Calu3 (cell line): ENCODE results near the gene SPATA21. TPM values are rescaled to one million over a fixed set of nuclear protein-coding genes. Genes with fewer than 3 reads are reported as not detected.

Source experiments
- BruUV-seq: library from RNA; stranded (reverse); fragments of 400-500 nt; replicated peaks from 2 replicates; lab custom pipeline; 2021; lab: Mats Ljungman, UMichigan
- CTCF ChIA-PET: fragments of 300-600 bp; sonication (Branson Sonifier 250); formaldehyde crosslinking; loops from one replicate; lab custom pipeline; 2022; ENCODE audit warnings: antibody characterized with exemption; lab: Charles Lee
- DNase-seq: peaks from one replicate; pipeline ENCODE4 v3.0.0; 2022
- H3K27ac Mint-ChIP-seq: one replicate; pipeline ENCODE4 v1.8.0; 2022; ENCODE audit warnings: mixed read lengths; ENCODE audit not compliant: unreplicated experiment
- H3K27me3 Mint-ChIP-seq: one replicate; pipeline ENCODE4 v1.8.0; 2022; ENCODE audit warnings: mixed read lengths; ENCODE audit not compliant: unreplicated experiment
- H3K36me3 Mint-ChIP-seq: one replicate; pipeline ENCODE4 v1.8.0; 2022; ENCODE audit warnings: mild to moderate bottlenecking, moderate library complexity, mixed read lengths; ENCODE audit not compliant: insufficient read depth, unreplicated experiment
- H3K4me1 Mint-ChIP-seq: one replicate; pipeline ENCODE4 v1.8.0; 2022; ENCODE audit warnings: mild to moderate bottlenecking, low read depth, mixed read lengths; ENCODE audit not compliant: unreplicated experiment
- H3K4me3 Mint-ChIP-seq: one replicate; pipeline ENCODE4 v1.8.0; 2022; ENCODE audit warnings: mild to moderate bottlenecking, low read depth, moderate library complexity, mixed read lengths; ENCODE audit not compliant: unreplicated experiment
- H3K9me3 Mint-ChIP-seq: one replicate; pipeline ENCODE4 v1.8.0; 2022; ENCODE audit warnings: low read depth, mixed read lengths; ENCODE audit not compliant: unreplicated experiment
- intact Hi-C: fragments of 100-400 bp; cut with micrococcal nuclease; formaldehyde crosslinking; loops from one replicate; pipeline ENCODE4 v1.10.0; 2022; ENCODE audit not compliant: unreplicated experiment
- total RNA-seq: library from RNA; stranded (reverse); gene quantifications from 2 replicates; pipeline ENCODE4 v1.2.3, GENCODE V29; 2022
- TF ChIP-seq, protein P1 (sequence below): fragments of 200-600 bp; IDR thresholded peaks from one replicate; pipeline ENCODE4 v1.8.0; 2022; ENCODE audit warnings: antibody characterized with exemption; ENCODE audit not compliant: unreplicated experiment

The SPATA21 gene
- total RNA-seq, 1 experiment from 2014 or later, result not detected

DNA sequence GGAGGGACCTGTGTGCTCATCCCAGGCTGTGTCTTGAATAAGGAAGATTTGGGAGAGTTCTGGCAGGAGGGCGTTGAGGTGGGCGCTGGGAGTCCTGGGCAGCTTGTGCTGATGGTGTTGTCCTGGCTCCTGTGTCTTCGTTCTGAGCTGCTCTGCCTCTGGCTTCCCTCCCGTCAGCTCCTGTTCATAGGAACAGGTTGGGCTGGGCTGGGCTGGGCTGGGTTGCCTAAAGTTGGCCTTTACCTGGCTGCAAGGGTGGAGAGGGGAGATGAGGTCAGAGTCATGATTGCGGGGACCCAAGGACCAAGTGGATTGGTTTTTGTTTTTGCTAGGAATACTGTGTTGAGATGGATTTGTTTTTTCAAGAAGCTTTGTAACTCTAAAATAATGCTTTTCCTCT, 12.4 kb upstream of the SPATA21 start:
- Mint-ChIP-seq H3K9me3 (no peaks in the 10 kb centered on the region), H3K4me1 (no peaks in the 10 kb centered on the region), H3K36me3 (peaks cover 19% of the 10 kb centered on the region), H3K4me3 (no peak overlapping the region), H3K27ac (no peak overlapping the region), H3K27me3 (no peaks in the 10 kb centered on the region)
- no peak for DNase-seq
- intact Hi-C loops, result no loop called here
- CTCF ChIA-PET, result interaction anchor here (0.5 kb wide), 1 partner anchor 1705 kb away, joined by 5 read pairs; no protein-coding TSS in a partner anchor
- TF ChIP-seq, protein P1, sequence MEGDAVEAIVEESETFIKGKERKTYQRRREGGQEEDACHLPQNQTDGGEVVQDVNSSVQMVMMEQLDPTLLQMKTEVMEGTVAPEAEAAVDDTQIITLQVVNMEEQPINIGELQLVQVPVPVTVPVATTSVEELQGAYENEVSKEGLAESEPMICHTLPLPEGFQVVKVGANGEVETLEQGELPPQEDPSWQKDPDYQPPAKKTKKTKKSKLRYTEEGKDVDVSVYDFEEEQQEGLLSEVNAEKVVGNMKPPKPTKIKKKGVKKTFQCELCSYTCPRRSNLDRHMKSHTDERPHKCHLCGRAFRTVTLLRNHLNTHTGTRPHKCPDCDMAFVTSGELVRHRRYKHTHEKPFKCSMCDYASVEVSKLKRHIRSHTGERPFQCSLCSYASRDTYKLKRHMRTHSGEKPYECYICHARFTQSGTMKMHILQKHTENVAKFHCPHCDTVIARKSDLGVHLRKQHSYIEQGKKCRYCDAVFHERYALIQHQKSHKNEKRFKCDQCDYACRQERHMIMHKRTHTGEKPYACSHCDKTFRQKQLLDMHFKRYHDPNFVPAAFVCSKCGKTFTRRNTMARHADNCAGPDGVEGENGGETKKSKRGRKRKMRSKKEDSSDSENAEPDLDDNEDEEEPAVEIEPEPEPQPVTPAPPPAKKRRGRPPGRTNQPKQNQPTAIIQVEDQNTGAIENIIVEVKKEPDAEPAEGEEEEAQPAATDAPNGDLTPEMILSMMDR, result no peak
- BruUV-seq, result no TSS peak

GRCh38 chr1:16449065-16449464, 11.8 kb upstream of the SPATA21 start:
- DNase-seq, result no peak
- intact Hi-C loops, result no loop called here
- Mint-ChIP-seq H3K4me1 (no peaks in the 10 kb centered on the region), H3K27me3 (no peaks in the 10 kb centered on the region), H3K27ac (no peak overlapping the region), H3K9me3 (no peaks in the 10 kb centered on the region), H3K36me3 (peaks cover 18% of the 10 kb centered on the region), H3K4me3 (no peak overlapping the region)
- TF ChIP-seq, protein P1, result no peak
- CTCF ChIA-PET, result interaction anchor here (0.5 kb wide), 1 partner anchor 1704 kb away, joined by 5 read pairs; no protein-coding TSS in a partner anchor
- no TSS peak for BruUV-seq

GRCh38 chr1:16447641-16448040, 10.4 kb upstream of the SPATA21 start:
- no peak for DNase-seq
- Mint-ChIP-seq H3K4me1 (no peaks in the 10 kb centered on the region), H3K9me3 (no peaks in the 10 kb centered on the region), H3K27me3 (no peaks in the 10 kb centered on the region), H3K4me3 (no peak overlapping the region), H3K27ac (no peak overlapping the region), H3K36me3 (peaks cover 19% of the 10 kb centered on the region)
- CTCF ChIA-PET, result no interaction called here
- no TSS peak for BruUV-seq
- intact Hi-C loops, result no loop called here
- TF ChIP-seq, protein P1, result no peak

- DNase-seq, result no peak
- Mint-ChIP-seq H3K36me3 (peaks cover 18% of the 10 kb centered on the region), H3K4me3 (no peak overlapping the region), H3K27ac (no peak overlapping the region), H3K27me3 (no peaks in the 10 kb centered on the region), H3K4me1 (no peaks in the 10 kb centered on the region), H3K9me3 (no peaks in the 10 kb centered on the region)
- intact Hi-C loops, result no loop called here
- CTCF ChIA-PET, result no interaction called here
- no TSS peak for BruUV-seq
- TF ChIP-seq, protein P1, result no peak
Measured at GRCh38 chr1:16446116-16446515, 8.9 kb upstream of the SPATA21 start.
